K562 (cell line): ENCODE data around the gene KCNAB2. TPM values are rescaled to one million over a fixed set of nuclear protein-coding genes. Genes with fewer than 3 reads are reported as not detected.

ENCODE experiments used
- ATAC-seq: fragments of 200-7000 bp; cut with Tn5 transposase; 3 replicates; pipeline ENCODE4 v1.9.1; 2020; ENCODE audit warnings: moderate library complexity
- BruUV-seq: library from RNA; stranded (reverse); fragments of 400-500 nt; replicated peaks from 2 replicates; lab custom pipeline; 2021; lab: Mats Ljungman, UMichigan
- CTCF ChIA-PET: fragments of 300-600 bp; formaldehyde crosslinking; extraction: SDS; loops from one replicate; lab custom pipeline; 2021; ENCODE audit warnings: low intra/inter-chr PET ratio; lab: Yijun Ruan, JAX
- POLR2A ChIA-PET: fragments of 300-600, 350-650 bp; sonication (Branson Sonifier 250); formaldehyde crosslinking; extraction: SDS; loops from one replicate; lab custom pipeline; 2021; ENCODE audit warnings: antibody characterized with exemption, inconsistent platforms; lab: Yijun Ruan, JAX
- DNase-seq, 4 experiments: peaks; one replicate each; pipeline versions ENCODE4 v3.0.0 to v3.0.0-alpha.2; 2011 to 2018; ENCODE audit warnings: low spot score in 3 of 4, mixed read lengths in 3 of 4; ENCODE audit errors: extremely low read depth in 1 of 4
- FAIRE-seq: peaks from 2 replicates; lab custom pipeline; 2011; peaks lifted over from hg19 to GRCh38; lab: Jason Lieb, UNC
- H2AFZ ChIP-seq: 2 replicates; pipeline ENCODE4 v1.6.0; 2011; ENCODE audit warnings: low read depth, low read length, control low read depth, inconsistent platforms
- H3K27ac ChIP-seq: fragments of 200-600 bp; 3 replicates; pipeline ENCODE4 v1.8.0; 2011; ENCODE audit warnings: low read depth, mild to moderate bottlenecking, control low read depth, inconsistent platforms, low read length, moderate library complexity, mixed read lengths; ENCODE audit errors: extremely low read depth
- H3K27me3 ChIP-seq, 2 experiments: fragments of 300-600 bp in 1 of 2; 2 replicates in 1 of 2; 3 replicates in 1 of 2; pipeline versions ENCODE4 v1.6.0 to v1.8.0; 2011; ENCODE audit warnings: inconsistent platforms in 2 of 2, low read length in 2 of 2, mild to moderate bottlenecking in 1 of 2, mixed read lengths in 1 of 2, moderate library complexity in 1 of 2; ENCODE audit not compliant: control insufficient read depth in 2 of 2, insufficient read depth in 2 of 2
- H3K36me3 ChIP-seq: fragments of 300-600 bp; 3 replicates; pipeline ENCODE4 v1.8.0; 2011; ENCODE audit warnings: mild to moderate bottlenecking, low read length, inconsistent platforms; ENCODE audit not compliant: control insufficient read depth, insufficient read depth
- H3K4me1 ChIP-seq, 2 experiments: fragments of 200-600 bp in 1 of 2; replicated peaks in 1 of 2; 2 replicates in 1 of 2; 3 replicates in 1 of 2; pipeline versions ENCODE4 v1.5.1 to v1.8.0; 2011; ENCODE audit warnings: inconsistent platforms in 2 of 2, low read length in 2 of 2, mild to moderate bottlenecking in 1 of 2, mixed read lengths in 1 of 2, moderate library complexity in 1 of 2; ENCODE audit not compliant: control insufficient read depth in 2 of 2, insufficient read depth in 2 of 2
- H3K4me2 ChIP-seq: 2 replicates; pipeline ENCODE4 v1.6.1; 2011; ENCODE audit warnings: low read length, control low read depth, inconsistent platforms, mixed read lengths; ENCODE audit not compliant: insufficient read depth
- H3K4me3 ChIP-seq: fragments of 200-600 bp; sonication (generic), shearing (Covaris generic); 2 replicates; pipeline ENCODE4 v1.5.1; 2016; ENCODE audit warnings: control low read depth, inconsistent platforms
- H3K79me2 ChIP-seq: fragments of 200-600 bp; 3 replicates; pipeline ENCODE4 v1.8.0; 2011; ENCODE audit warnings: low read length, inconsistent platforms; ENCODE audit not compliant: control insufficient read depth, insufficient read depth
- H3K9ac ChIP-seq, 2 experiments: 2 replicates each; pipeline versions ENCODE4 v1.6.0 to v1.6.1; 2011; ENCODE audit warnings: low read depth in 2 of 2, low read length in 2 of 2, control low read depth in 1 of 2, inconsistent platforms in 1 of 2, mild to moderate bottlenecking in 1 of 2, mixed read lengths in 1 of 2; ENCODE audit not compliant: insufficient read depth in 1 of 2
- H3K9me1 ChIP-seq: one replicate; pipeline ENCODE4 v1.6.0; 2011; ENCODE audit warnings: inconsistent platforms, mild to moderate bottlenecking, low read length, moderate library complexity; ENCODE audit not compliant: control insufficient read depth, insufficient read depth
- H3K9me3 ChIP-seq: replicated peaks from 2 replicates; pipeline ENCODE4 v1.5.1; 2011; ENCODE audit warnings: low read depth, low read length, inconsistent platforms; ENCODE audit not compliant: control insufficient read depth, insufficient read depth
- H4K20me1 ChIP-seq: replicated peaks from 2 replicates; pipeline ENCODE4 v1.6.1; 2011; ENCODE audit warnings: low read length, inconsistent platforms, mixed read lengths; ENCODE audit not compliant: control insufficient read depth, insufficient read depth
- CHD7 ChIP-seq: fragments of 200-600 bp; sonication (generic); IDR thresholded peaks from one replicate; pipeline ENCODE4 v1.6.1; 2012; ENCODE audit warnings: mild to moderate bottlenecking, low read depth, low read length, inconsistent platforms
- HES1 ChIP-seq: fragments of 450-650 bp; IDR thresholded peaks from 2 replicates; pipeline ENCODE4 v1.6.1; 2016; ENCODE audit warnings: low read depth, mild to moderate bottlenecking, moderate library complexity
- LCOR ChIP-seq: sonication (generic); formaldehyde crosslinking; IDR thresholded peaks from 2 replicates; pipeline ENCODE4 v1.8.0; 2022; ENCODE audit warnings: mild to moderate bottlenecking, missing genetic modification reagents
- MBD2 ChIP-seq: sonication (generic); IDR thresholded peaks from 2 replicates; pipeline ENCODE4 v1.6.1; 2016; ENCODE audit warnings: low read depth, borderline replicate concordance
- NKRF ChIP-seq: fragments of 450-650 bp; IDR thresholded peaks from 2 replicates; pipeline ENCODE4 v1.6.1; 2016; ENCODE audit warnings: borderline replicate concordance
- XRCC4 ChIP-seq: IDR thresholded peaks from one replicate; pipeline ENCODE4 v1.6.1; 2011; ENCODE audit not compliant: insufficient read depth, insufficient read length; ENCODE audit errors: extremely low read depth
- ZNF699 ChIP-seq: fragments of 250-450 bp; sonication (Bioruptor Pico); IDR thresholded peaks from 2 replicates; pipeline ENCODE4 v1.8.0; 2021; ENCODE audit warnings: mild to moderate bottlenecking, moderate library complexity; ENCODE audit not compliant: insufficient replicate concordance
- WGBS: fragments of 100-300 bp; shearing (Covaris generic); methylation state at CpG from one replicate; pipeline ENCODE4 v1.1.6; 2016; ENCODE audit warnings: low coverage, mixed read lengths; ENCODE audit not compliant: insufficient coverage; ENCODE audit errors: missing lambda C conversion rate; 5-methylcytosine and 5-hydroxymethylcytosine counted together
- in situ Hi-C: fragments of 300-500 bp; cut with MboI; formaldehyde crosslinking; loops from 4 replicates; pipeline ENCODE4 v1.15.0; 2018; ENCODE audit warnings: inconsistent platforms, mixed read lengths
- intact Hi-C: fragments of 100-400 bp; cut with micrococcal nuclease; formaldehyde crosslinking; loops from 2 replicates; pipeline ENCODE4 v1.14.2; 2022
- polyA plus RNA-seq, 8 experiments: library from polyadenylated mRNA; depleted of rRNA in 4 of 8; stranded (reverse) in 5 of 8; unstranded in 3 of 8; fragments of >200 nt; fragmentation: Nextera tagmentation in 2 of 8; fragmentation: Illumina TruSeq in 1 of 8; extraction: Ambion mirVana in 2 of 8; extraction: Trizol in 1 of 8; gene quantifications; 2 replicates each; pipeline versions ENCODE4 v1.2.1 to v1.2.3, GENCODE V29; 2011 to 2014; ENCODE audit warnings: inconsistent platforms in 1 of 8, missing spikeins in 1 of 8
- total RNA-seq, 7 experiments: library from RNA; depleted of rRNA in 6 of 7; stranded (reverse); fragments of >200 nt in 6 of 7; fragmentation: Illumina TruSeq in 2 of 7; extraction: Trizol in 2 of 7; gene quantifications; 2 replicates each; pipeline versions ENCODE4 v1.2.1 to v1.2.3, GENCODE V29; 2011 to 2021; ENCODE audit warnings: low replicate concordance in 1 of 7

KCNAB2 gene
- total and polyA plus RNA-seq, 9 of the 15 experiments (the other 6 are each of a cell fraction or from before 2014, with no cell fraction given), result 1.8 to 15.8 (median 7.1) TPM

GRCh38 chr1:6111991-6112689 lies 66.5 kb downstream of the KCNAB2 start:
- Histone ChIP-seq H4K20me1 (peaks cover 4% of the 10 kb centered on the region; the same call in 1 of the 2 replicates), H3K27ac (no peak overlapping the region), H3K36me3 (no peaks in the 10 kb centered on the region), H3K4me3 (no peak overlapping the region), H3K27me3 (peaks cover 37 to 51% of the 10 kb centered on the region in 2 experiments), H3K79me2 (no peaks in the 10 kb centered on the region), H3K4me2 (no peak overlapping the region), H2AFZ (no peak overlapping the region), H3K9ac (no peak overlapping the region; a peak in 1 of 4 replicates), H3K4me1 (peaks cover 0 to 13% of the 10 kb centered on the region in 2 experiments; a peak in 2 of 5 replicates), H3K9me3 (no peaks in the 10 kb centered on the region), H3K9me1 (no peaks in the 10 kb centered on the region)
- DNase-seq (no peak), FAIRE-seq (peak; percentile 75), ATAC-seq (no peak)
- no TSS peak for BruUV-seq
- ChIA-PET CTCF (no interaction called here), POLR2A (interaction anchor here (0.6 to 1.3 kb wide), 5 partner anchors 9 to 576 kb away, joined by 3 to 4 read pairs (median 3); no protein-coding TSS in a partner anchor)
- intact Hi-C loops (no loop called here), in situ Hi-C loops (no loop called here)
- 2% methylated on average over 13 of the region's 13 CpGs for WGBS
- no peak for TF ChIP-seq CHD7
- TF ChIP-seq MBD2, result no peak
- TF ChIP-seq HES1, result no peak
- no peak for TF ChIP-seq ZNF699 (CRISPR knock-in tag)
- TF ChIP-seq LCOR (CRISPR knock-in tag), result no peak
- TF ChIP-seq XRCC4, result no peak
- TF ChIP-seq NKRF, result no peak
